Coronary artery (tissue), 2 donors: ENCODE data around the gene SEC23IP.
"Not testable (repeated sequence)": the region's sequence is repeated elsewhere in the genome, so short reads cannot be mapped to it uniquely, and the experiment has no call there.

ENCODE experiments used
- DNase-seq: peaks from one replicate; pipeline ENCODE4 v3.0.0-alpha.2; 2017; ENCODE audit warnings: low spot score
- H3K27ac ChIP-seq, 2 donors: fragments of 200-600 bp; sonication (generic); one replicate each; pipeline ENCODE4 v1.5.1; 2016 to 2019
- H3K4me3 ChIP-seq: fragments of 200-600 bp; sonication (generic); 2 replicates; pipeline ENCODE4 v1.5.1; 2016; ENCODE audit warnings: mild to moderate bottlenecking, moderate library complexity
- CTCF ChIP-seq: fragments of 200-600 bp; sonication (generic); IDR thresholded peaks from one replicate; pipeline ENCODE4 v1.5.1; 2019; ENCODE audit warnings: antibody characterized with exemption

SEC23IP gene

GRCh38 chr10:119903946-119904666 lies 11.6 kb downstream of the SEC23IP start:
- TF ChIP-seq CTCF = no peak
- DNase-seq = no peak
- no peak overlapping the region for H3K4me3 ChIP-seq
- H3K27ac ChIP-seq = no peak overlapping the region

- DNase-seq, H3K4me3 ChIP-seq, H3K27ac ChIP-seq: not testable (repeated sequence)
Measured at GRCh38 chr10:119907695-119908094, 15.2 kb downstream of the SEC23IP start.

GRCh38 chr10:119908166-119908565 lies 15.6 kb downstream of the SEC23IP start:
- DNase-seq = no peak
- Histone ChIP-seq H3K27ac (no peak overlapping the region), H3K4me3 (no peak overlapping the region)
- TF ChIP-seq CTCF = no peak

GRCh38 chr10:119910689-119911088 lies 18.2 kb downstream of the SEC23IP start:
- H3K27ac ChIP-seq = no peak overlapping the region
- no peak overlapping the region for H3K4me3 ChIP-seq
- no peak for TF ChIP-seq CTCF
- DNase-seq = no peak

GRCh38 chr10:119917777-119918176 lies 25.2 kb downstream of the SEC23IP start:
- no peak for TF ChIP-seq CTCF
- no peak for DNase-seq
- no peak overlapping the region for H3K27ac ChIP-seq
- no peak overlapping the region for H3K4me3 ChIP-seq

- Histone ChIP-seq H3K4me3 (no peak overlapping the region), H3K27ac (no peak overlapping the region)
- TF ChIP-seq CTCF = no peak
- DNase-seq = no peak
Measured at GRCh38 chr10:119919271-119919670, 26.7 kb downstream of the SEC23IP start.

- Histone ChIP-seq H3K27ac (no peak overlapping the region), H3K4me3 (no peak overlapping the region)
- DNase-seq = no peak
- no peak for TF ChIP-seq CTCF
Measured at GRCh38 chr10:119919826-119920225, 27.3 kb downstream of the SEC23IP start.

GRCh38 chr10:119928411-119928810 lies 35.9 kb downstream of the SEC23IP start:
- no peak overlapping the region for H3K4me3 ChIP-seq
- no peak for TF ChIP-seq CTCF
- H3K27ac ChIP-seq = no peak overlapping the region
- no peak for DNase-seq
